Liver (tissue), 9 donors: ENCODE data around the gene PCYT2. TPM values are rescaled to one million over a fixed set of nuclear protein-coding genes. Genes with fewer than 3 reads are reported as not detected.

ENCODE experiments used
- DNase-seq: peaks from one replicate; pipeline ENCODE4 v3.0.0-alpha.2; 2017; ENCODE audit warnings: low spot score
- H3K27ac ChIP-seq, 2 donors: one replicate each; pipeline ENCODE4 v1.7.0; 2013; ENCODE audit warnings: inconsistent platforms in 2 of 2, low read length in 2 of 2, control low read depth in 1 of 2, low read depth in 1 of 2, mild to moderate bottlenecking in 1 of 2
- H3K27me3 ChIP-seq, 4 donors: one replicate each; pipeline versions ENCODE4 v1.6.1 to v1.7.0; 2013; ENCODE audit warnings: low read length in 3 of 4, inconsistent platforms in 1 of 4, mild to moderate bottlenecking in 1 of 4, moderate library complexity in 1 of 4; ENCODE audit not compliant: control insufficient read depth in 4 of 4, insufficient read depth in 4 of 4
- H3K36me3 ChIP-seq, 4 donors: one replicate each; pipeline versions ENCODE4 v1.6.1 to v1.7.0; 2013; ENCODE audit warnings: low read length in 3 of 4, mild to moderate bottlenecking in 3 of 4, low read depth in 1 of 4, moderate library complexity in 1 of 4; ENCODE audit not compliant: control insufficient read depth in 4 of 4, insufficient read depth in 3 of 4
- H3K4me1 ChIP-seq, 4 donors: one replicate each; pipeline versions ENCODE4 v1.6.1 to v1.7.0; 2013; ENCODE audit warnings: low read length in 3 of 4, mild to moderate bottlenecking in 3 of 4, moderate library complexity in 1 of 4; ENCODE audit not compliant: control insufficient read depth in 4 of 4, insufficient read depth in 4 of 4
- H3K4me3 ChIP-seq, 3 donors: one replicate each; pipeline versions ENCODE4 v1.6.1 to v1.7.0; 2013; ENCODE audit warnings: low read length in 3 of 3, control low read depth in 1 of 3, low read depth in 1 of 3, mild to moderate bottlenecking in 1 of 3
- H3K9ac ChIP-seq, 2 donors: one replicate each; pipeline ENCODE4 v1.7.0; 2013; ENCODE audit warnings: low read length in 2 of 2, mild to moderate bottlenecking in 2 of 2, moderate library complexity in 2 of 2, control low read depth in 1 of 2, low read depth in 1 of 2
- H3K9me3 ChIP-seq, 4 donors: one replicate each; pipeline versions ENCODE4 v1.6.1 to v1.7.0; 2013; ENCODE audit warnings: low read length in 3 of 4; ENCODE audit not compliant: control insufficient read depth in 4 of 4
- ATF3 ChIP-seq: IDR thresholded peaks from 2 replicates; pipeline ENCODE4 v1.6.1; 2016; ENCODE audit warnings: antibody characterized with exemption
- CTCF ChIP-seq: fragments of 150-350 bp; IDR thresholded peaks from 2 replicates; pipeline ENCODE4 v1.5.1; 2017; ENCODE audit warnings: improper control_type of control experiment, low read depth, low read length; ENCODE audit not compliant: missing input control
- EGR1 ChIP-seq, 2 donors: IDR thresholded peaks; 2 replicates each; pipeline ENCODE4 v1.6.1; 2016 to 2018; ENCODE audit warnings: antibody characterized with exemption in 2 of 2, low read depth in 2 of 2
- FOXA1 ChIP-seq: IDR thresholded peaks from 2 replicates; pipeline ENCODE4 v1.6.1; 2016; ENCODE audit warnings: antibody characterized with exemption
- FOXA2 ChIP-seq: IDR thresholded peaks from 2 replicates; pipeline ENCODE4 v1.6.1; 2016; ENCODE audit warnings: antibody characterized with exemption
- GABPA ChIP-seq, 2 donors: IDR thresholded peaks in 1 of 2; conservative IDR thresholded peaks in 1 of 2; 2 replicates each; pipeline ENCODE4 v1.6.1; 2016; ENCODE audit warnings: antibody characterized with exemption in 2 of 2, mild to moderate bottlenecking in 1 of 2, moderate library complexity in 1 of 2
- HNF4A ChIP-seq, 2 donors: conservative IDR thresholded peaks; 2 replicates each; pipeline ENCODE4 v1.6.1; 2016; ENCODE audit warnings: antibody characterized with exemption in 2 of 2, mild to moderate bottlenecking in 2 of 2
- HNF4G ChIP-seq: IDR thresholded peaks from 2 replicates; pipeline ENCODE4 v1.6.1; 2016; ENCODE audit warnings: antibody characterized with exemption
- JUND ChIP-seq, 2 donors: IDR thresholded peaks; 2 replicates each; pipeline ENCODE4 v1.6.1; 2016; ENCODE audit warnings: antibody characterized with exemption in 2 of 2
- MAX ChIP-seq: IDR thresholded peaks from 2 replicates; pipeline ENCODE4 v1.6.1; 2016; ENCODE audit warnings: antibody characterized with exemption
- NR2F2 ChIP-seq: IDR thresholded peaks from 2 replicates; pipeline ENCODE4 v1.6.1; 2016; ENCODE audit warnings: antibody characterized with exemption
- RAD21 ChIP-seq, 2 donors: IDR thresholded peaks; 2 replicates each; pipeline ENCODE4 v1.6.1; 2016; ENCODE audit warnings: antibody characterized with exemption in 2 of 2, mild to moderate bottlenecking in 2 of 2
- REST ChIP-seq: IDR thresholded peaks from 2 replicates; pipeline ENCODE4 v1.6.1; 2016; ENCODE audit warnings: antibody characterized with exemption, mild to moderate bottlenecking
- RXRA ChIP-seq, 2 donors: IDR thresholded peaks; 2 replicates each; pipeline ENCODE4 v1.6.1; 2017 to 2018; ENCODE audit warnings: antibody characterized with exemption in 2 of 2, mild to moderate bottlenecking in 1 of 2
- SP1 ChIP-seq: IDR thresholded peaks from 2 replicates; pipeline ENCODE4 v1.6.1; 2018; ENCODE audit warnings: antibody characterized with exemption, mild to moderate bottlenecking
- TAF1 ChIP-seq: conservative IDR thresholded peaks from 2 replicates; pipeline ENCODE4 v1.6.1; 2016; ENCODE audit warnings: antibody characterized with exemption, mild to moderate bottlenecking
- YY1 ChIP-seq: IDR thresholded peaks from 2 replicates; pipeline ENCODE4 v1.6.1; 2016; ENCODE audit warnings: antibody characterized with exemption, mild to moderate bottlenecking
- ZBTB33 ChIP-seq: IDR thresholded peaks from 2 replicates; pipeline ENCODE4 v1.6.1; 2016; ENCODE audit warnings: antibody characterized with exemption
- WGBS: extraction: QIAGEN DNeasy Blood & Tissue Kit; methylation state at CpG from one replicate; pipeline ENCODE4 v1.1.7; 2013; 5-methylcytosine and 5-hydroxymethylcytosine counted together
- polyA plus RNA-seq, 2 donors: library from polyadenylated mRNA; stranded (reverse) in 1 of 2; unstranded in 1 of 2; fragments of 200-250 nt in 1 of 2; fragments of >200 nt in 1 of 2; fragmentation: Nextera tagmentation in 1 of 2; extraction: Ambion mirVana in 1 of 2; gene quantifications; one replicate each; pipeline versions ENCODE4 v1.2.1 to v1.2.3, GENCODE V29; 2013 to 2015
- total RNA-seq, 2 donors: library from RNA; depleted of rRNA; stranded (reverse); fragments of >200 nt; gene quantifications; one replicate each; pipeline ENCODE4 v1.2.3, GENCODE V29; 2014
- donor health status: healthy.
- donor health status: healthy.
- donor health status: healthy.
- donor health status: healthy.
- donor health status: healthy.

The PCYT2 gene
- total and polyA plus RNA-seq, 4 donors: 63.9 to 101 (median 88.4) TPM

GRCh38 chr17:81926451-81927151 lies 15.4 kb upstream of the PCYT2 start:
- Histone ChIP-seq H3K4me3 (peak overlapping the region; percentile 63 to 93 (median 75)), H3K9ac (peak overlapping the region; percentile 55 to 86), H3K27ac (peak overlapping the region; percentile 91 to 96), H3K4me1 (peaks cover 34 to 75% (median 51%) of the 10 kb centered on the region in 4 donors), H3K27me3 (no peaks in the 10 kb centered on the region), H3K36me3 (peaks cover 0 to 4% (median 2%) of the 10 kb centered on the region in 4 donors), H3K9me3 (no peaks in the 10 kb centered on the region)
- WGBS: under 1% methylated on average over 46 of the region's 46 CpGs
- DNase-seq: peak; percentile 76
- TF ChIP-seq RAD21 (IDR thresholded peaks at IDR 0.05): peak in 1 of 2 donors; percentile 51
- TF ChIP-seq NR2F2: peak; percentile 94
- no peak for TF ChIP-seq TAF1
- no peak for TF ChIP-seq JUND (IDR thresholded peaks at IDR 0.05)
- peak in 1 of 2 donors; percentile 74 for TF ChIP-seq GABPA (IDR thresholded peaks at IDR 0.05 in 1 of 2, conservative IDR thresholded peaks at IDR 0.05 in 1 of 2)
- TF ChIP-seq SP1: peak; percentile 83
- TF ChIP-seq MAX: peak; percentile 95
- TF ChIP-seq FOXA2: no peak
- peak; percentile 70 to 81 for TF ChIP-seq EGR1 (IDR thresholded peaks at IDR 0.05; ENCODE audit: low read depth in 2 of 2)
- peak; percentile 73 to 77 for TF ChIP-seq HNF4A (conservative IDR thresholded peaks at IDR 0.05)
- peak; percentile 49 for TF ChIP-seq YY1
- TF ChIP-seq ZBTB33: no peak
- TF ChIP-seq CTCF: no peak
- peak; percentile 77 to 83 for TF ChIP-seq RXRA (IDR thresholded peaks at IDR 0.05)
- TF ChIP-seq REST: peak; percentile 93
- no peak for TF ChIP-seq FOXA1
- no peak for TF ChIP-seq ATF3
- TF ChIP-seq HNF4G: peak; percentile 22
